Measurements from ENCODE around the gene MUC7.
"Not testable (repeated sequence)": the region's sequence is repeated elsewhere in the genome, so short reads cannot be mapped to it uniquely, and the experiment has no call there.

MUC7 gene

GRCh38 chr4:70471897-70472296, at the start of gene MUC7:
Gene MUC7 (plus strand): TSS chr4:70472197. CDS start chr4:70474022, 1,825 bp downstream.
- DNase-seq = no peak

- DNase-seq = no peak
Observed at GRCh38 chr4:70425306-70425705, 46.7 kb upstream of the MUC7 start.

GRCh38 chr4:70426789-70427188, 45.2 kb upstream of the MUC7 start:
- DNase-seq = no peak

- DNase-seq = no peak
Observed at GRCh38 chr4:70437197-70437596, 34.8 kb upstream of the MUC7 start.

GRCh38 chr4:70442474-70442873, 29.5 kb upstream of the MUC7 start:
- no peak for DNase-seq

- no peak for DNase-seq
Observed at GRCh38 chr4:70443329-70443728, 28.7 kb upstream of the MUC7 start.

- no peak for DNase-seq
Observed at GRCh38 chr4:70449220-70449619, 22.8 kb upstream of the MUC7 start.

GRCh38 chr4:70452946-70453345, 19.1 kb upstream of the MUC7 start:
- no peak for DNase-seq

GRCh38 chr4:70463335-70463734, 8.7 kb upstream of the MUC7 start:
- no peak for DNase-seq

GRCh38 chr4:70473679-70474078, 1.7 kb downstream of the MUC7 start:
- DNase-seq = no peak

GRCh38 chr4:70488748-70489147, 16.8 kb downstream of the MUC7 start:
- DNase-seq = no peak

GRCh38 chr4:70496231-70496630, 24.2 kb downstream of the MUC7 start:
- DNase-seq = no peak

GRCh38 chr4:70501838-70502237, 29.8 kb downstream of the MUC7 start:
- not testable (repeated sequence) for DNase-seq

- no peak for DNase-seq
Observed at GRCh38 chr4:70504733-70505132, 32.7 kb downstream of the MUC7 start.

GRCh38 chr4:70505151-70505748, 33.3 kb downstream of the MUC7 start:
- no peak for DNase-seq

- no peak for DNase-seq
Observed at GRCh38 chr4:70508801-70509200, 36.8 kb downstream of the MUC7 start.

GRCh38 chr4:70511365-70511764, 39.4 kb downstream of the MUC7 start:
- no peak for DNase-seq

- DNase-seq = no peak
Observed at GRCh38 chr4:70515367-70516250, 43.6 kb downstream of the MUC7 start.

GRCh38 chr4:70518269-70518668, 46.3 kb downstream of the MUC7 start, which contains the start of gene AMTN:
Gene AMTN (plus strand): TSS chr4:70518569. CDS start chr4:70518778, 209 bp downstream.
- no peak for DNase-seq

GRCh38 chr4:70518716-70519115, 46.7 kb downstream of the MUC7 start:
- DNase-seq = no peak

GRCh38 chr4:70522626-70523025, 50.6 kb downstream of the MUC7 start:
- DNase-seq = no peak

- no peak for DNase-seq
Observed at GRCh38 chr4:70530997-70531396, 59.0 kb downstream of the MUC7 start.

- no peak for DNase-seq
Observed at GRCh38 chr4:70531981-70532380, 60.0 kb downstream of the MUC7 start.

All from 8988T (cell line).